ENCODE measurements around the gene YWHAB. TPM values are rescaled to one million over a fixed set of nuclear protein-coding genes. Genes with fewer than 3 reads are reported as not detected.

YWHAB gene
- total and polyA plus RNA-seq, 3 donors from 2014 or later = 106 to 127 (median 125) TPM

- TF ChIP-seq POLR2A (IDR thresholded peaks at IDR 0.05) = no peak
- no peak for TF ChIP-seq CTCF (IDR thresholded peaks at IDR 0.05)
- Histone ChIP-seq H3K27me3 (no peaks in the 10 kb centered on the region), H3K9me3 (no peaks in the 10 kb centered on the region), H3K4me3 (no peak overlapping the region), H3K4me1 (no peaks in the 10 kb centered on the region), H3K36me3 (ENCODE audit: low read depth, missing control alignments) (no peaks in the 10 kb centered on the region), H3K27ac (no peak overlapping the region)
- no peak for DNase-seq
- WGBS, 2 donors = 98 to 99% methylated on average over 8 of the region's 8 CpGs
- intact Hi-C loops (cut with DNase I; ENCODE audit: low total_unique reads) = no loop called here
Observed at GRCh38 chr20:44932916-44933315, 47.4 kb downstream of the YWHAB start.

GRCh38 chr20:44936510-44936909 is 51.0 kb downstream of the YWHAB start:
- no peak for DNase-seq
- no peaks in the 10 kb centered on the region for H3K27me3 ChIP-seq
- 95 to 100% methylated on average over 4 to 10 of the region's 10 CpGs for WGBS, 2 donors
- intact Hi-C loops (cut with DNase I; ENCODE audit: low total_unique reads) = no loop called here
- no peaks in the 10 kb centered on the region for H3K9me3 ChIP-seq
- no peak overlapping the region for H3K4me3 ChIP-seq
- no peaks in the 10 kb centered on the region for H3K36me3 ChIP-seq (ENCODE audit: low read depth, missing control alignments)
- H3K27ac ChIP-seq = no peak overlapping the region
- no peak for TF ChIP-seq CTCF (IDR thresholded peaks at IDR 0.05)
- no peak for TF ChIP-seq POLR2A (IDR thresholded peaks at IDR 0.05)
- no peaks in the 10 kb centered on the region for H3K4me1 ChIP-seq

- Histone ChIP-seq H3K27me3 (no peaks in the 10 kb centered on the region), H3K4me3 (no peak overlapping the region), H3K27ac (no peak overlapping the region), H3K9me3 (no peaks in the 10 kb centered on the region), H3K36me3 (ENCODE audit: low read depth, missing control alignments) (no peaks in the 10 kb centered on the region), H3K4me1 (peaks cover 11% of the 10 kb centered on the region)
- TF ChIP-seq POLR2A (IDR thresholded peaks at IDR 0.05) (no peak), CTCF (IDR thresholded peaks at IDR 0.05) (no peak)
- 76 to 84% methylated on average over 9 of the region's 9 CpGs for WGBS, 2 donors
- no peak for DNase-seq
- intact Hi-C loops (cut with DNase I; ENCODE audit: low total_unique reads) = no loop called here
Observed at GRCh38 chr20:44938637-44939036, 53.1 kb downstream of the YWHAB start.

GRCh38 chr20:44941120-44941691 is 55.7 kb downstream of the YWHAB start:
- Histone ChIP-seq H3K27me3 (no peaks in the 10 kb centered on the region), H3K9me3 (no peaks in the 10 kb centered on the region), H3K27ac (no peak overlapping the region), H3K36me3 (ENCODE audit: low read depth, missing control alignments) (no peaks in the 10 kb centered on the region), H3K4me1 (peaks cover 20% of the 10 kb centered on the region), H3K4me3 (no peak overlapping the region)
- intact Hi-C loops (cut with DNase I; ENCODE audit: low total_unique reads) = no loop called here
- no peak for TF ChIP-seq CTCF (IDR thresholded peaks at IDR 0.05)
- no peak for TF ChIP-seq POLR2A (IDR thresholded peaks at IDR 0.05)
- DNase-seq = no peak
- WGBS, 2 donors = 82 to 91% methylated on average over 7 of the region's 7 CpGs

GRCh38 chr20:44942264-44942973 is 56.9 kb downstream of the YWHAB start:
- H3K4me3 ChIP-seq = no peak overlapping the region
- intact Hi-C loops (cut with DNase I; ENCODE audit: low total_unique reads) = no loop called here
- H3K4me1 ChIP-seq = peaks cover 27% of the 10 kb centered on the region
- no peaks in the 10 kb centered on the region for H3K27me3 ChIP-seq
- no peak for DNase-seq
- TF ChIP-seq CTCF (IDR thresholded peaks at IDR 0.05) = peak in 1 of 3 experiments; percentile 8
- no peak for TF ChIP-seq POLR2A (IDR thresholded peaks at IDR 0.05)
- H3K9me3 ChIP-seq = no peaks in the 10 kb centered on the region
- WGBS, 2 donors = 48 to 53% methylated on average over 2 to 4 of the region's 4 CpGs
- H3K36me3 ChIP-seq (ENCODE audit: low read depth, missing control alignments) = no peaks in the 10 kb centered on the region
- H3K27ac ChIP-seq = no peak overlapping the region

All from testis (tissue), 3 donors.